PC-9 (cell line): ENCODE data around the gene AOPEP. TPM values are rescaled to one million over a fixed set of nuclear protein-coding genes. Genes with fewer than 3 reads are reported as not detected.
A peak's percentile ranks its signal among the peaks of the same experiment; 100 is the strongest.

Experiments used
- BruUV-seq: library from RNA; stranded (reverse); fragments of 400-500 nt; replicated peaks from 2 replicates; lab custom pipeline; 2021; lab: Mats Ljungman, UMichigan
- CTCF ChIA-PET: fragments of 300-600 bp; sonication (Branson Sonifier 250); formaldehyde crosslinking; loops from one replicate; lab custom pipeline; 2022; ENCODE audit warnings: antibody characterized with exemption; lab: Charles Lee
- POLR2A ChIA-PET: fragments of 300-600 bp; sonication (Branson Sonifier 250); formaldehyde crosslinking; loops from one replicate; lab custom pipeline; 2022; ENCODE audit warnings: antibody characterized with exemption; ENCODE audit not compliant: unreplicated experiment; lab: Charles Lee
- DNase-seq, 2 experiments: peaks; one replicate each; pipeline versions ENCODE4 v3.0.0 to v3.0.0-alpha.2; 2015 to 2022; ENCODE audit warnings: mixed read lengths in 1 of 2
- H2AFZ ChIP-seq: fragments of 200-600 bp; sonication (generic); 2 replicates; pipeline ENCODE4 v1.8.1; 2017; ENCODE audit warnings: antibody characterized with exemption
- H3F3A ChIP-seq: fragments of 200-600 bp; sonication (generic); 2 replicates; pipeline ENCODE4 v1.8.1; 2017; ENCODE audit warnings: antibody characterized with exemption, mild to moderate bottlenecking, low read depth; ENCODE audit not compliant: insufficient read depth
- H3K27ac ChIP-seq: fragments of 200-600 bp; sonication (generic); 2 replicates; pipeline ENCODE4 v1.6.1; 2016; ENCODE audit warnings: mixed run types
- H3K27me3 ChIP-seq: fragments of 200-600 bp; sonication (generic); 2 replicates; pipeline ENCODE4 v1.6.1; 2016; ENCODE audit warnings: low read depth, mixed run types; ENCODE audit not compliant: insufficient read depth
- H3K36me3 ChIP-seq: fragments of 200-600 bp; sonication (generic); 2 replicates; pipeline ENCODE4 v1.6.1; 2016; ENCODE audit warnings: low read depth, mixed run types
- H3K4me1 ChIP-seq: fragments of 200-600 bp; sonication (generic); replicated peaks from 2 replicates; pipeline ENCODE4 v1.6.1; 2016; ENCODE audit warnings: mixed run types; ENCODE audit not compliant: insufficient read depth
- H3K4me2 ChIP-seq: fragments of 200-600 bp; sonication (generic); 2 replicates; pipeline ENCODE4 v1.6.1; 2017; ENCODE audit warnings: mixed run types
- H3K4me3 ChIP-seq: fragments of 200-600 bp; sonication (generic); 2 replicates; pipeline ENCODE4 v1.6.1; 2016; ENCODE audit warnings: mixed run types
- H3K79me2 ChIP-seq: fragments of 200-600 bp; sonication (generic); 2 replicates; pipeline ENCODE4 v1.6.1; 2017; ENCODE audit warnings: low read depth, mixed run types
- H3K9me2 ChIP-seq: fragments of 200-600 bp; sonication (generic); 2 replicates; pipeline ENCODE4 v1.8.1; 2017; ENCODE audit warnings: mild to moderate bottlenecking; ENCODE audit not compliant: insufficient read depth
- H3K9me3 ChIP-seq: fragments of 200-600 bp; sonication (generic); 2 replicates; pipeline ENCODE4 v1.8.1; 2016; ENCODE audit warnings: low read depth; ENCODE audit not compliant: insufficient read depth
- H4K20me1 ChIP-seq: fragments of 200-600 bp; sonication (generic); 2 replicates; pipeline ENCODE4 v1.8.1; 2017; ENCODE audit not compliant: insufficient read depth
- EZH2 ChIP-seq: fragments of 200-600 bp; sonication (generic); IDR thresholded peaks from 2 replicates; pipeline ENCODE4 v1.8.0; 2017; ENCODE audit warnings: antibody characterized with exemption, low read depth
- intact Hi-C: fragments of 100-400 bp; cut with micrococcal nuclease; formaldehyde crosslinking; loops from one replicate; pipeline ENCODE4 v1.10.0; 2022; ENCODE audit not compliant: unreplicated experiment
- total RNA-seq: library from RNA; stranded (reverse); gene quantifications from 2 replicates; pipeline ENCODE4 v1.2.3, GENCODE V29; 2021
- TF ChIP-seq, protein P1 (sequence below): fragments of 200-600 bp; sonication (generic); conservative IDR thresholded peaks from 2 replicates; pipeline ENCODE4 v1.6.1; 2017; ENCODE audit warnings: mixed run types, antibody characterized with exemption, mild to moderate bottlenecking, moderate library complexity

Gene AOPEP
- total RNA-seq, 1 experiment from 2014 or later: 90.0 TPM

DNA sequence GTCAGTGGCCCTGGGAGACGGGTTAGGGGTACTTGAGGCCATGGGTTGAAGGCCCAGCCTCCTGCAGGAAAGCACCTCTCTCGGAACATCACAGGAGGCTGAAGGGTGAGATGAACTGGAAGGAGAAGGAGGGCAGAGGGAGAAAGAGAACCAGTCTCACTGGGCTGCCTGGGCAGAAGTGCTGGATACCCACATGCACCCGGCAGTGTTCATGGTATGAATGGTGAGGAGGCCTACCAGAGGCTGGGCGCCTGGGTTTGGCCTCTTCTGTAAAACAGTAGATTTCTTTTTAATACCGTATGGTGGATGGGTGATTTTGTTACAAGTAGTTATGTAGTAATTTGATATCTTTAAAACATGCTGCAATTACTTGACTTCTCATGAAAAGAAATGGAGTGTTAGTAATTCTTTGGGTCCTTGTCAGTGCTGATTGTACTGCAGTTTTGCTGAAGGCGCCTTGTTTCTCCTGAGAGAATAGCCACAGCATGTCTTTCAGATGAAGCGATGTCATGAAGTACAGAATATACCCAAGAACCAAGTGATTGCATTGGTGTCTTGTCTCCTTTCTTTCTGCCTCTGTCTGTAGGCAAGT lies 332.4 kb downstream of the AOPEP start:
- Histone ChIP-seq H3K27ac (no peak overlapping the region), H4K20me1 (peaks cover 87% of the 10 kb centered on the region), H3K36me3 (peaks cover 36% of the 10 kb centered on the region), H3F3A (peaks cover 29% of the 10 kb centered on the region), H3K4me1 (no peaks in the 10 kb centered on the region), H3K9me3 (no peaks in the 10 kb centered on the region), H2AFZ (no peak overlapping the region), H3K9me2 (no peaks in the 10 kb centered on the region), H3K79me2 (peaks cover 100% of the 10 kb centered on the region), H3K4me3 (no peak overlapping the region), H3K4me2 (no peak overlapping the region), H3K27me3 (no peaks in the 10 kb centered on the region)
- intact Hi-C loops: no loop called here
- ChIA-PET CTCF (no interaction called here), POLR2A (no interaction called here)
- no TSS peak for BruUV-seq
- TF ChIP-seq, protein P1, sequence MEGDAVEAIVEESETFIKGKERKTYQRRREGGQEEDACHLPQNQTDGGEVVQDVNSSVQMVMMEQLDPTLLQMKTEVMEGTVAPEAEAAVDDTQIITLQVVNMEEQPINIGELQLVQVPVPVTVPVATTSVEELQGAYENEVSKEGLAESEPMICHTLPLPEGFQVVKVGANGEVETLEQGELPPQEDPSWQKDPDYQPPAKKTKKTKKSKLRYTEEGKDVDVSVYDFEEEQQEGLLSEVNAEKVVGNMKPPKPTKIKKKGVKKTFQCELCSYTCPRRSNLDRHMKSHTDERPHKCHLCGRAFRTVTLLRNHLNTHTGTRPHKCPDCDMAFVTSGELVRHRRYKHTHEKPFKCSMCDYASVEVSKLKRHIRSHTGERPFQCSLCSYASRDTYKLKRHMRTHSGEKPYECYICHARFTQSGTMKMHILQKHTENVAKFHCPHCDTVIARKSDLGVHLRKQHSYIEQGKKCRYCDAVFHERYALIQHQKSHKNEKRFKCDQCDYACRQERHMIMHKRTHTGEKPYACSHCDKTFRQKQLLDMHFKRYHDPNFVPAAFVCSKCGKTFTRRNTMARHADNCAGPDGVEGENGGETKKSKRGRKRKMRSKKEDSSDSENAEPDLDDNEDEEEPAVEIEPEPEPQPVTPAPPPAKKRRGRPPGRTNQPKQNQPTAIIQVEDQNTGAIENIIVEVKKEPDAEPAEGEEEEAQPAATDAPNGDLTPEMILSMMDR: no peak
- no peak for TF ChIP-seq EZH2
- DNase-seq: no peak

DNA sequence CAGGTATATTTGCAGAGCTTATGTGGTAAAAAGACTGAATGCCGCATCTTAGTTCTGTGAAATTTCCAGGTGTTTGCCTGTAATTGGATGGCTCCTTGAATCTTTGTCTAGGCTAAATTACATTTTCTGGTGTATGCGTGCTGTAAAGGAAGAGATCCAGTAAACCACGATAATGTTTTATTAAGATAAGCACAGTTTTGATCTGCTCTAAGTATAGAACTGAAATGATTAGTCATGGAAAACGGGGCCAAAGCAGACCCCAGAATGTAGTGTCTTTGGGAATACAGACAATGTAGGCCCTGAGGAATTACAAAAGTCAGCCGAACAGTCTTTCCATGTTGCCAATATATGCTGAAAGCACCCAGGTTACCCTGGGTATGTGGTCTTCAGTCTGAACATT lies 333.7 kb downstream of the AOPEP start:
- 0 out of 2 replicates have a peak overlapping the region, but pooled peaks have one; percentile 25 for H3K27ac ChIP-seq
- no peak for DNase-seq
- no peaks in the 10 kb centered on the region for H3K9me3 ChIP-seq
- H2AFZ ChIP-seq: no peak overlapping the region
- no peaks in the 10 kb centered on the region for H3K27me3 ChIP-seq
- no peak overlapping the region for H3K4me2 ChIP-seq
- peaks cover 100% of the 10 kb centered on the region for H3K79me2 ChIP-seq
- intact Hi-C loops: no loop called here
- no peaks in the 10 kb centered on the region for H3K4me1 ChIP-seq
- H3K9me2 ChIP-seq: no peaks in the 10 kb centered on the region
- TF ChIP-seq EZH2: no peak
- TF ChIP-seq, protein P1: no peak
- peaks cover 17% of the 10 kb centered on the region for H3F3A ChIP-seq
- H4K20me1 ChIP-seq: peaks cover 87% of the 10 kb centered on the region
- BruUV-seq: no TSS peak
- no peak overlapping the region for H3K4me3 ChIP-seq
- POLR2A ChIA-PET: no interaction called here
- peaks cover 34% of the 10 kb centered on the region for H3K36me3 ChIP-seq
- CTCF ChIA-PET: no interaction called here

DNA sequence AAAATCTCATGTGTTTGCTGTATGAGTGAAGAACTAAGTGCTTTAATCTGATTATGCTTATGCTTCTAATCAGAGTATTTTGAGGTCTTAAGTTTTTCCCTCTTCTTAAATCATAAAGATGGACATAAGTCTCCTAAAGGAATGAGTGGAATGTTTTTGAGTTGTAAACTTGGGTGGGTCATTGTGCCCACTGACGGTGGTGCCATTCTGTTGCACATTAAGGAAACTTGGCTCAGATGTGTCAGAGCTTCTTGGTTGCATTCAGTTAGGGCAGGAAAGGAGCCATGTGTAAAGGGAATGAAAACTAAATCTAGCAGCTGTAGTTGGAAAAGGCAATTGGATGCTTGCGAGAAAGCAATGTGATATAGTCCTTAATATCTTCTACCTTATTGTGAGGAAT lies 334.4 kb downstream of the AOPEP start:
- Histone ChIP-seq H3K9me2 (no peaks in the 10 kb centered on the region), H3K9me3 (no peaks in the 10 kb centered on the region), H3K4me3 (no peak overlapping the region), H3K27me3 (no peaks in the 10 kb centered on the region), H3K36me3 (peaks cover 34% of the 10 kb centered on the region), H3K4me2 (no peak overlapping the region), H3F3A (peaks cover 19% of the 10 kb centered on the region), H3K4me1 (no peaks in the 10 kb centered on the region), H3K79me2 (peaks cover 100% of the 10 kb centered on the region), H2AFZ (no peak overlapping the region), H4K20me1 (peaks cover 87% of the 10 kb centered on the region), H3K27ac (no peak overlapping the region)
- no TSS peak for BruUV-seq
- TF ChIP-seq, protein P1: no peak
- no peak for TF ChIP-seq EZH2
- POLR2A ChIA-PET: no interaction called here
- intact Hi-C loops: no loop called here
- DNase-seq: no peak
- CTCF ChIA-PET: no interaction called here
